Activated T-helper 2 cell treated with anti-CD3 and anti-CD28 coated beads, Interferon-gamma antibody, Interleukin-2, Interleukin-4, amounts not matched to agents 10 μg/mL and 5 μg/mL and 100 μg/mL, durations not matched to agents 14 hours and 24 hours and 36 hours (primary cell): Measurements from ENCODE around the gene BAIAP3. TPM values are rescaled to one million over a fixed set of nuclear protein-coding genes. Genes with fewer than 3 reads are reported as not detected.
A peak's percentile ranks its signal among the peaks of the same experiment; 100 is the strongest.
"Not testable (repeated sequence)": the region's sequence is repeated elsewhere in the genome, so short reads cannot be mapped to it uniquely, and the experiment has no call there.

Experiments
- DNase-seq: peaks from one replicate; pipeline ENCODE4 v3.0.0; 2021; ENCODE audit warnings: low spot score
- H3K27ac Mint-ChIP-seq: one replicate; pipeline ENCODE4 v1.8.0; 2021; ENCODE audit warnings: mixed read lengths
- H3K27me3 Mint-ChIP-seq: one replicate; pipeline ENCODE4 v1.8.0; 2021; ENCODE audit warnings: low read depth, mixed read lengths
- H3K36me3 Mint-ChIP-seq: one replicate; pipeline ENCODE4 v1.8.0; 2021; ENCODE audit warnings: low read depth, mixed read lengths
- H3K4me1 Mint-ChIP-seq: one replicate; pipeline ENCODE4 v1.8.0; 2021; ENCODE audit warnings: low read depth, mixed read lengths
- H3K4me3 Mint-ChIP-seq: one replicate; pipeline ENCODE4 v1.8.0; 2021; ENCODE audit warnings: low read depth, mild to moderate bottlenecking, moderate library complexity, mixed read lengths
- H3K9me3 Mint-ChIP-seq: one replicate; pipeline ENCODE4 v1.8.0; 2021; ENCODE audit warnings: mixed read lengths
- intact Hi-C: fragments of 100-400 bp; cut with micrococcal nuclease; formaldehyde crosslinking; loops from one replicate; pipeline ENCODE4 v1.15.1; 2023
- total RNA-seq: library from RNA; stranded (reverse); gene quantifications from 2 replicates; pipeline ENCODE4 v1.2.3, GENCODE V29; 2022

Gene BAIAP3
- total RNA-seq, 1 donor from 2014 or later: 0.32 TPM

DNA sequence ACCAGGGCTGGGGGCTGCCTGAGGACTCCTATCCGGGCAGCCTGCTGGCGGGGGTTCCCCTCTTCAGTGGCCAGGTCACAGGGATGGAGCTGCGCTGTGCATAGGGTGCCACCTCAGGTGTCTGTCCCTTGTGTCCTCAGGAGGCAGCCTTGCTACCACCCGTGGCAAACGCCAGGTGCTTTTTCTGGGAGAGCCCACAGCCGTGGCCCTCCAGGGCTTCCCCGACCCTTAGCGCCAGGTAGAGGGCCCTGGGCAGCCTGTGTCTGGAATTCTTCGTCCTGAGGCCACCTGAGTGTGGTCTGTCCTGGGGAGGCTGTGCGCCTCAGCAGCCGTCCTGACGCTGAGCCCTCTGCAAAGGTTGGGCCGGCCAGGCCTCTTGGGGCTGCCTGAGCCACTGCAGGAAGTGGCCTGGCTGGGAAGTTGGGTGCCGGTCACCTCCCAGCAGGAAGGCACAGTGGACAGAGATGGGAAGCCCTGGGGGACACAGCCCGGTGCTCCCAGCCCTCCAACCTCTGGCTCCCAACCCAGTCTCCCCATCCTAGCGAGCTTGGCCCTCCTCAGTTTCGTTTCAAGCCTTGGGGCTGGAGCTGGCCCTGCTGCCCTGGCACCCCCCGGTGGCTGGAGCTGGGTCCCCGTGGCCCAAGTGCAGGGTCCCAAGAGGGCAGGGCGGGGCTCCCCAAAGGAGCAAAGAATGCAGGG is 7.6 kb upstream of the BAIAP3 start:
- intact Hi-C loops: no loop called here
- peaks cover 22% of the 10 kb centered on the region for H3K36me3 Mint-ChIP-seq
- H3K4me1 Mint-ChIP-seq: no peaks in the 10 kb centered on the region
- H3K27ac Mint-ChIP-seq: no peak overlapping the region
- no peak for DNase-seq
- H3K9me3 Mint-ChIP-seq: no peaks in the 10 kb centered on the region
- H3K27me3 Mint-ChIP-seq: no peaks in the 10 kb centered on the region
- no peak overlapping the region for H3K4me3 Mint-ChIP-seq

DNA sequence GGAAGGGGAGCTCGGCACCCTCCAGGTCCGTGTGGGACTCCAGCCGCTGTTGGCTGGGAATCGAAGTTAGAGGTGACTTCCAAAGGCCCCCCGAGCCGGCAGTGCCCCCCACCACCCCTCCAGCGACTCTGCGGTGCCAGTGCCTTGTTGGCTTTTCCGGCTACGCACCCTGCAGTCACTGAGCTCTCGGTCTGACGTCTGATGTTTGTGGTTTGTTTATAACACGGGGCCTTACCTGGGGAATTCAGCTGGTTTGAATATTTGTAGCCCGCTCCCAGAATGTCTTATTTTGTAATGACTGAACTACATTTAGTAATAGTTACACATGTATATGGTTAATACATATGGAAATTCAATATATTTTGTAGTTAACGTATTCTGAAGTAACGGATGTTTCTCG is 7.1 kb upstream of the BAIAP3 start:
- H3K27me3 Mint-ChIP-seq: no peaks in the 10 kb centered on the region
- H3K36me3 Mint-ChIP-seq: peaks cover 18% of the 10 kb centered on the region
- DNase-seq: no peak
- H3K4me1 Mint-ChIP-seq: peaks cover 2% of the 10 kb centered on the region
- no peak overlapping the region for H3K4me3 Mint-ChIP-seq
- no peaks in the 10 kb centered on the region for H3K9me3 Mint-ChIP-seq
- no peak overlapping the region for H3K27ac Mint-ChIP-seq
- intact Hi-C loops: no loop called here

GRCh38 chr16:1326946-1327618 is 6.4 kb upstream of the BAIAP3 start:
- peaks cover 18% of the 10 kb centered on the region for H3K36me3 Mint-ChIP-seq

DNA sequence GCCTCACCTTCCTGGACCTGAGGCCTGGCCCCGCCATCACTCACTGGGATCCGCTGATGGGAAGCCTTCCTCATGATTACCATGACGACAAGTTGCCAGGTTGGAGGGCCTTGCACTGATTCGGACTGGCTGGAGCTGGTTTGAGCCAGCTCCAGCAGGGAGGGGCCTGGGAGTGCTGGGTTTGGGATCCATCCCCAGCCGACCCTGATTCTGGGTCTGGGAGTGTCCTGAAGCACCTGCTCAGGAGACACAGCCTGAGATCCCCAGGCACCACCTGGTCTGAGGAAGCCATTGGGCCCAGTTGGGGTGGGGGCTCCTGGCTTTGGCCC is 5.9 kb upstream of the BAIAP3 start:
- peaks cover 6% of the 10 kb centered on the region for H3K4me1 Mint-ChIP-seq
- H3K36me3 Mint-ChIP-seq: peaks cover 15% of the 10 kb centered on the region
- H3K4me3 Mint-ChIP-seq: no peak overlapping the region
- H3K9me3 Mint-ChIP-seq: no peaks in the 10 kb centered on the region
- no peak overlapping the region for H3K27ac Mint-ChIP-seq
- DNase-seq: no peak
- H3K27me3 Mint-ChIP-seq: peaks cover 8% of the 10 kb centered on the region
- intact Hi-C loops: no loop called here

More at GRCh38 chr16:1326946-1327618, 6.4 kb upstream of the BAIAP3 start:
- intact Hi-C loops: no loop called here
- Mint-ChIP-seq H3K9me3 (no peaks in the 10 kb centered on the region), H3K27ac (no peak overlapping the region), H3K4me1 (peaks cover 6% of the 10 kb centered on the region), H3K4me3 (no peak overlapping the region), H3K27me3 (peaks cover 4% of the 10 kb centered on the region)
- DNase-seq: no peak

GRCh38 chr16:1328136-1328535 is 5.3 kb upstream of the BAIAP3 start:
- H3K27ac Mint-ChIP-seq, H3K4me1 Mint-ChIP-seq, intact Hi-C loops, DNase-seq, H3K4me3 Mint-ChIP-seq, H3K9me3 Mint-ChIP-seq: not testable (repeated sequence)
- peaks cover 14% of the 10 kb centered on the region for H3K36me3 Mint-ChIP-seq
- H3K27me3 Mint-ChIP-seq: peaks cover 11% of the 10 kb centered on the region

DNA sequence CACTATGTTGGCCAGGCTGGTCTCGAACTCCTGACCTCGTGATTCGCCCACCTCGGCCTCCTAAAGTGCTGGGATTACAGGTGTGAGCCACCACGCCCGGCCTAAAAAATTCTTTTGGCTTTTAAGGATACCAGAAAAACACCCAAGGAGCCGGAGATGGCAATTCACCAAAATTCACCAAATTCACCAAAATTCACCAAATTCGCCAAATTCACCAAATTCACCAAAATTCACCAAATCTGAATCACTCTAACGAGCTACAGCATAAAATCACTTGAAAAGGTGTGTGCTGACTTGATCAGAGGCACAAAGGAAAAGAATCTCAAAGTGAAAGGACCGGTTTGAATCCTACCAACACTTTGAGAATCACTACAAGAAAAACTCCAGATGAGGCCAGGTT is 4.5 kb upstream of the BAIAP3 start:
- H3K27ac Mint-ChIP-seq, intact Hi-C loops, H3K4me3 Mint-ChIP-seq, H3K36me3 Mint-ChIP-seq, DNase-seq, H3K4me1 Mint-ChIP-seq, H3K9me3 Mint-ChIP-seq: not testable (repeated sequence)
- H3K27me3 Mint-ChIP-seq: peaks cover 11% of the 10 kb centered on the region

GRCh38 chr16:1330260-1330914 is 3.1 kb upstream of the BAIAP3 start:
- peaks cover 4% of the 10 kb centered on the region for H3K36me3 Mint-ChIP-seq
- no peak for DNase-seq
- H3K9me3 Mint-ChIP-seq: no peaks in the 10 kb centered on the region
- H3K4me1 Mint-ChIP-seq: peaks cover 6% of the 10 kb centered on the region
- no peak overlapping the region for H3K27ac Mint-ChIP-seq
- intact Hi-C loops: no loop called here
- H3K4me3 Mint-ChIP-seq: no peak overlapping the region
- peaks cover 21% of the 10 kb centered on the region for H3K27me3 Mint-ChIP-seq

DNA sequence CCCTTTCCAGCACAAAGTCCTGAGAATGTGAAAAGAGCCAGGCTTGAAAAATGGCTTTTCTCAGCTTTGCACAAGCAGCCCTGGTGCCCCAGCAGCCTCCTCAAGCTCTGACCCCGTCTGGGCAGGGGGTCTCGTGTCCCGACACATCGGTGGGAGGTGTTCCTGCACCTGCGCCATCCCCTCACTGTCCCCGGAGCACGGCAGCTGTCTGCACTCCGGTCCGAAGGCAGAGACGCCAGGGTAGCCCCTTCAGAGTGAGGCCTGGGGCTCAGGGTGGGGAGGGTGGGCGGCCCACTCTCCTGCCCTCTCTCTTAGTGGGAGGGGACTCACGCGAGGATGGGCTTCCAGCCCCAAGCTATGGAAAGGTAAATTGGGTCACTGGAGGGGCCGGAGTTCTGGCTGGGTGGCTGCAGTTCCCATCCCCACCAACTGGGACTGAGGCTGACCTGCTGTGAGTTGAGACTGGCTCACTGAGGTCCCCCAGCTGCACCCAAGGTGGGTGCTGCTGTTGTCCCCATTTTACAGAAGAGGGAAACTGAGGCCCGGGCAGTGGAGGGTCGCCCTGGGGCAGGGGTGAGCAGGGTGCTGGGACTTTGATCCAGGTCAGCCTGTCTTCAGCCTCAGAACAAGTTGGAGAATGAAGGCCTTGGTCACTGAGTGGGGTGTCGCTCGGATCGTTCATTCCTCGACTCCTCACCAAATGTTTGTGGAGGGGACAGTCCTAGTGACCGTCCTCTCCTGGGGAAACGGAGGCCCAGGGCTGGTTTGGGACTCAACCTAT is 2.3 kb upstream of the BAIAP3 start:
- Mint-ChIP-seq H3K9me3 (no peaks in the 10 kb centered on the region), H3K36me3 (peaks cover 4% of the 10 kb centered on the region), H3K4me3 (no peak overlapping the region), H3K4me1 (peaks cover 6% of the 10 kb centered on the region), H3K27ac (no peak overlapping the region), H3K27me3 (peaks cover 24% of the 10 kb centered on the region)
- intact Hi-C loops: no loop called here
- DNase-seq: no peak

DNA sequence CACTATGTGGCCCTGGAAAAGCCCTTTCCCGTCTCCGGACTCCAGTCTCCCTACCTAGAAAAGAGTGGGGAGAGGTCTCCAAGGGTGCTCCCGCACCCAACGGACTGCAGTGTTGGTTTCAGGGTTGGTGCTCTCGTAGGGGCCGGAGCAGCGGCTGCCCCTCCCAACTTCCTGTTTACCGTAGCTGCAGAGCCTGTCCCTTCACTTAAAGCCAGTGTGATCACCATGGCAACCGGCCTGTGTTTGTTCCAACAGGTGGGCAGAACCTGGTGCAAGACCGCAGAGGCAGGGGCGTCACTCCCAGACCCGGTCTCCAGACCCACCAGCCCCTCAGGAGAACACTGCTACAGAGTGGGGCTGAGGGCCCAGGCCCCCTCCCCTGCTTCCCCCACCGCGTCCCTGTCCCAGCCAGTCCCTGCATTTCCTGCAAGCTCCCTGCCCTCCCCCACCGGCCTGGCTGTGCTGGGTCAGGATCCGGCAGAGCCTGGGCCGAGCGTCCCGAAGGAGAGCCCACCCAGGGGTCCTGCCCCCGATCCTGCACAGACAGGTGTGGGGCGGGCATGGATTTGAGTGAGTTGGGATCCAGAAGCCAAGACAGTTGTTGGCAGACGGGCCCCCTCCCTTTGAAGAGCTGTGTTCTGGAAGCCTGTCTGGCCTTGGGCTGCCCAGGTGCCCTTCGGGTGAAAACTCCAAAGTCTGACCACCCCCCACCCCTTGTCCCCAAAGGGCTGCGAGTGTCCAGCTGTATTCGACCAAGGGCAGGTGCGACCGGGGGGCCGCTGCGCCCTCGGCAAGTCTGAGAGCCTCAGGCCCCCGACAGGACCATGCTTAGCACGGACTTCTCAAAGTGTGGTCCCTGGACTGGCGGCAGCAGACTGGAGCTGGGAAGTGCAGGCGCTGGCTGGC is 1.5 kb upstream of the BAIAP3 start:
- Mint-ChIP-seq H3K27me3 (peaks cover 26% of the 10 kb centered on the region), H3K4me3 (peak overlapping the region; percentile 33), H3K4me1 (peaks cover 6% of the 10 kb centered on the region), H3K27ac (no peak overlapping the region), H3K9me3 (no peaks in the 10 kb centered on the region), H3K36me3 (no peaks in the 10 kb centered on the region)
- intact Hi-C loops: no loop called here
- peak; percentile 63 for DNase-seq

- Mint-ChIP-seq H3K9me3 (no peaks in the 10 kb centered on the region), H3K4me1 (peaks cover 6% of the 10 kb centered on the region), H3K36me3 (no peaks in the 10 kb centered on the region), H3K4me3 (peak overlapping the region; percentile 33), H3K27ac (no peak overlapping the region), H3K27me3 (peaks cover 26% of the 10 kb centered on the region)
- DNase-seq: no peak
- intact Hi-C loops: no loop called here
Observed at GRCh38 chr16:1332618-1333148, 762 bp upstream of the BAIAP3 start.

GRCh38 chr16:1333854-1334700 is 632 bp downstream of the BAIAP3 start:
- intact Hi-C loops: no loop called here
- no peaks in the 10 kb centered on the region for H3K36me3 Mint-ChIP-seq
- H3K4me1 Mint-ChIP-seq: peaks cover 6% of the 10 kb centered on the region
- H3K27ac Mint-ChIP-seq: no peak overlapping the region
- peaks cover 26% of the 10 kb centered on the region for H3K27me3 Mint-ChIP-seq
- H3K4me3 Mint-ChIP-seq: no peak overlapping the region
- DNase-seq: no peak
- no peaks in the 10 kb centered on the region for H3K9me3 Mint-ChIP-seq
